ENCODE data around the gene TCEA2.
A peak's percentile ranks its signal among the peaks of the same experiment; 100 is the strongest.

TCEA2 gene

GRCh38 chr20:64099086-64099786, 36.2 kb downstream of the TCEA2 start:
- H3K36me3 ChIP-seq (ENCODE audit: insufficient read depth, low read length), result no peaks in the 10 kb centered on the region
- H3K9me3 ChIP-seq (ENCODE audit: insufficient read depth, low read depth, low read length), result no peaks in the 10 kb centered on the region
- H3K4me1 ChIP-seq (ENCODE audit: insufficient read depth, low read length, poor library complexity, severe bottlenecking), result peaks cover 23% of the 10 kb centered on the region
- no peaks in the 10 kb centered on the region for H3F3A ChIP-seq (ENCODE audit: low read depth)
- no peak for TF ChIP-seq CTCF (conservative IDR thresholded peaks at IDR 0.05; ENCODE audit: low read length)
- TF ChIP-seq EZH2phosphoT487 (IDR thresholded peaks at IDR 0.05; ENCODE audit: borderline replicate concordance), result no peak
- no peak overlapping the region for H3K4me3 ChIP-seq (ENCODE audit: low read length, poor library complexity, severe bottlenecking)
- H3K27me3 ChIP-seq (ENCODE audit: insufficient read depth, low read length, poor library complexity, severe bottlenecking), result no peaks in the 10 kb centered on the region
- H2AFZ ChIP-seq (ENCODE audit: low read length), result no peak overlapping the region
- no peak overlapping the region for H3K9ac ChIP-seq (ENCODE audit: low read depth, low read length, poor library complexity, severe bottlenecking)
- H3K9me2 ChIP-seq (replicated peaks; ENCODE audit: low read depth, low read length), result no peaks in the 10 kb centered on the region
- no peak overlapping the region for H3K4me2 ChIP-seq (ENCODE audit: low read depth, low read length, poor library complexity, severe bottlenecking)
- no peaks in the 10 kb centered on the region for H4K20me1 ChIP-seq (ENCODE audit: insufficient read depth, low read length, poor library complexity, severe bottlenecking)
- H3K79me2 ChIP-seq (ENCODE audit: insufficient read depth, low read length), result no peaks in the 10 kb centered on the region

GRCh38 chr20:64099880-64100565, 37.0 kb downstream of the TCEA2 start:
- H3K9ac ChIP-seq (ENCODE audit: low read depth, low read length, poor library complexity, severe bottlenecking), result no peak overlapping the region
- H3K4me2 ChIP-seq (ENCODE audit: low read depth, low read length, poor library complexity, severe bottlenecking), result peak overlapping the region; percentile 15
- no peaks in the 10 kb centered on the region for H3K9me2 ChIP-seq (replicated peaks; ENCODE audit: low read depth, low read length)
- peaks cover 23% of the 10 kb centered on the region for H3K4me1 ChIP-seq (ENCODE audit: insufficient read depth, low read length, poor library complexity, severe bottlenecking)
- no peak overlapping the region for H2AFZ ChIP-seq (ENCODE audit: low read length)
- H3K4me3 ChIP-seq (ENCODE audit: low read length, poor library complexity, severe bottlenecking), result no peak overlapping the region
- H3K79me2 ChIP-seq (ENCODE audit: insufficient read depth, low read length), result no peaks in the 10 kb centered on the region
- no peaks in the 10 kb centered on the region for H4K20me1 ChIP-seq (ENCODE audit: insufficient read depth, low read length, poor library complexity, severe bottlenecking)
- no peaks in the 10 kb centered on the region for H3K36me3 ChIP-seq (ENCODE audit: insufficient read depth, low read length)
- no peak for TF ChIP-seq EZH2phosphoT487 (IDR thresholded peaks at IDR 0.05; ENCODE audit: borderline replicate concordance)
- no peak for TF ChIP-seq CTCF (conservative IDR thresholded peaks at IDR 0.05; ENCODE audit: low read length)
- no peaks in the 10 kb centered on the region for H3F3A ChIP-seq (ENCODE audit: low read depth)
- H3K9me3 ChIP-seq (ENCODE audit: insufficient read depth, low read depth, low read length), result no peaks in the 10 kb centered on the region
- H3K27me3 ChIP-seq (ENCODE audit: insufficient read depth, low read length, poor library complexity, severe bottlenecking), result no peaks in the 10 kb centered on the region

GRCh38 chr20:64100566-64100888, 37.5 kb downstream of the TCEA2 start:
- no peaks in the 10 kb centered on the region for H3F3A ChIP-seq (ENCODE audit: low read depth)
- no peaks in the 10 kb centered on the region for H3K9me2 ChIP-seq (replicated peaks; ENCODE audit: low read depth, low read length)
- no peaks in the 10 kb centered on the region for H3K27me3 ChIP-seq (ENCODE audit: insufficient read depth, low read length, poor library complexity, severe bottlenecking)
- H3K4me2 ChIP-seq (ENCODE audit: low read depth, low read length, poor library complexity, severe bottlenecking), result no peak overlapping the region
- no peaks in the 10 kb centered on the region for H3K36me3 ChIP-seq (ENCODE audit: insufficient read depth, low read length)
- H2AFZ ChIP-seq (ENCODE audit: low read length), result no peak overlapping the region
- no peaks in the 10 kb centered on the region for H4K20me1 ChIP-seq (ENCODE audit: insufficient read depth, low read length, poor library complexity, severe bottlenecking)
- no peak overlapping the region for H3K9ac ChIP-seq (ENCODE audit: low read depth, low read length, poor library complexity, severe bottlenecking)
- no peak overlapping the region for H3K4me3 ChIP-seq (ENCODE audit: low read length, poor library complexity, severe bottlenecking)
- H3K4me1 ChIP-seq (ENCODE audit: insufficient read depth, low read length, poor library complexity, severe bottlenecking), result peaks cover 23% of the 10 kb centered on the region
- TF ChIP-seq EZH2phosphoT487 (IDR thresholded peaks at IDR 0.05; ENCODE audit: borderline replicate concordance) (no peak), CTCF (conservative IDR thresholded peaks at IDR 0.05; ENCODE audit: low read length) (no peak)
- H3K9me3 ChIP-seq (ENCODE audit: insufficient read depth, low read depth, low read length), result no peaks in the 10 kb centered on the region
- no peaks in the 10 kb centered on the region for H3K79me2 ChIP-seq (ENCODE audit: insufficient read depth, low read length)
